Measurements from ENCODE around the gene PRR27.

- TF ChIP-seq NR2F1 (conservative IDR thresholded peaks at IDR 0.05) (no peak), CREM (IDR thresholded peaks at IDR 0.05; ENCODE audit: low read depth) (no peak), KDM1A (IDR thresholded peaks at IDR 0.05; ENCODE audit: borderline replicate concordance) (no peak), KLF5 (IDR thresholded peaks at IDR 0.05; ENCODE audit: partially characterized antibody) (no peak), NFYA (IDR thresholded peaks at IDR 0.05; ENCODE audit: borderline replicate concordance, low read depth, low read length) (no peak), MYC (IDR thresholded peaks at IDR 0.05; ENCODE audit: insufficient read depth, insufficient read length, insufficient replicate concordance, low read length, severe bottlenecking) (no peak), CHD1 (IDR thresholded peaks at IDR 0.05; ENCODE audit: low read depth, low read length) (no peak), NFIC (IDR thresholded peaks at IDR 0.05; ENCODE audit: low read depth, low read length) (no peak), RAD21 (IDR thresholded peaks at IDR 0.05; ENCODE audit: insufficient read depth, low read depth, low read length) (no peak), SUZ12 (IDR thresholded peaks at IDR 0.05; ENCODE audit: unreplicated experiment) (no peak), SIN3A (IDR thresholded peaks at IDR 0.05; ENCODE audit: low read depth, low read length) (no peak), E4F1 (IDR thresholded peaks at IDR 0.05; ENCODE audit: borderline replicate concordance, partially characterized antibody) (no peak), YBX1 (IDR thresholded peaks at IDR 0.05) (no peak), E2F4 (IDR thresholded peaks at IDR 0.05; ENCODE audit: low read depth, low read length) (no peak)
Observed at GRCh38 chr4:70197842-70198241, 43.8 kb downstream of the PRR27 start.
